Activated naive CD4-positive, alpha-beta T cell treated with anti-CD3 and anti-CD28 coated beads, Interleukin-2, amount 50 U/mL, for 24 hours (primary cell): Measurements from ENCODE around the gene PRG3.
"Not testable (repeated sequence)": the region's sequence is repeated elsewhere in the genome, so short reads cannot be mapped to it uniquely, and the experiment has no call there.

Source experiments
- H3K27ac Mint-ChIP-seq: one replicate; pipeline ENCODE4 v1.8.0; 2021; ENCODE audit warnings: mild to moderate bottlenecking, mixed read lengths
- H3K27me3 Mint-ChIP-seq: one replicate; pipeline ENCODE4 v1.8.0; 2021; ENCODE audit warnings: mixed read lengths
- H3K36me3 Mint-ChIP-seq: one replicate; pipeline ENCODE4 v1.8.0; 2021; ENCODE audit warnings: mixed read lengths
- H3K4me1 Mint-ChIP-seq: one replicate; pipeline ENCODE4 v1.8.0; 2021; ENCODE audit warnings: mixed read lengths
- H3K4me3 Mint-ChIP-seq: one replicate; pipeline ENCODE4 v1.8.0; 2021; ENCODE audit warnings: mild to moderate bottlenecking, mixed read lengths
- H3K9me3 Mint-ChIP-seq: one replicate; pipeline ENCODE4 v1.8.0; 2021; ENCODE audit warnings: mixed read lengths

Gene PRG3

DNA sequence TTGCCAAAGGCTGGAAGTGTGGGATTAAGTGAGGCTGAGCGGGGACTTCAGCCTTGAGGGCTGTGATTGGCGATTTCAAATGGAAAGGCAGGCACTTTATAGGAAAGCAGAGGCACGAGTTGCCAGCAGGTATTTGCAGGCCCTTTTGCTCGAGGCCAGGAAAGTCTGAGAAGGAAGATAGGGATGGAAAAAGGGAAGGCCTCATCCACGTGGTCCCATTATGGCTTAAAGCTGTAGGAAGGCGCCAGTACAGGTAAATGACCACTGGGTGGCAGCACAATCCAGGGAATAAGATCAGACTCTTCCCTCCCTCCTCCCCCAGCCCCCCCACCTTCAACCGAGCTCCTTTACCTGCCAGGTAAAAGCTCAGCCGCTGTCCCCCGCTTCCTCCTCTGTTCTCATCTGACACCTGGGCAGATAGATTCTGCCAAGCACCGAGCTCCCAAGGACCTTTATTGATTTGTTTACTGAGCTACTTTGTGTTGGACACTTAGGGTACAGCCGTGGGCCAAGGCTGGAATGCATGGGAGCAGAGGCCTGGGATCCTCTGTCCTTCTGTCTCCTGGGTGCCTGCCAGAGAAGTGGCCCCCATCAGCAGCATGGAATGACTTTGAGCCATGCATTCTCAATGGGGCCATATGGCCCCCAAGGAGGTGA, 35.3 kb downstream of the PRG3 start:
- peaks cover 8% of the 10 kb centered on the region for H3K4me1 Mint-ChIP-seq
- H3K4me3 Mint-ChIP-seq: no peak overlapping the region
- H3K27me3 Mint-ChIP-seq: no peaks in the 10 kb centered on the region
- H3K9me3 Mint-ChIP-seq: no peaks in the 10 kb centered on the region
- no peaks in the 10 kb centered on the region for H3K36me3 Mint-ChIP-seq
- peak overlapping the region; percentile 72 for H3K27ac Mint-ChIP-seq

DNA sequence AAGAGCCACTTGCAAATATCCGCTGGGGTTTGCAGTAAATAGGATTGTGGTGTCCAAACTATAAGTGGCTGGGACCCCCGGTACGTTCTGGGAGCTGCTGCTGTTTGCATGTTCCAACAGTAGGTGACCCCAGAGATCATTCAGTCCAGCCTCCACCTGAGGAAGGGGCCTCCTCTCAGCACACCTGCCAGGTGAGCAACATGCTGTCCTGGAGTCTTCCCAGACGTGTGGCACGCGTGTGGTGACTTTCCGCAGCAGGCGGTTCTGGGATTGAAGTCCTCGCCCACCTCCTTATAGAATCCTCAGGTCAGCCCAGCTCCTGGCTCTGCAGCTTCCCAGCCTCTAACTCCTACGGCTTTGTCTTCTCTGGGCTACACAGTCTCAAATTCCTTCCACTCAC, 36.1 kb downstream of the PRG3 start:
- H3K36me3 Mint-ChIP-seq: no peaks in the 10 kb centered on the region
- H3K4me3 Mint-ChIP-seq: no peak overlapping the region
- H3K9me3 Mint-ChIP-seq: no peaks in the 10 kb centered on the region

DNA sequence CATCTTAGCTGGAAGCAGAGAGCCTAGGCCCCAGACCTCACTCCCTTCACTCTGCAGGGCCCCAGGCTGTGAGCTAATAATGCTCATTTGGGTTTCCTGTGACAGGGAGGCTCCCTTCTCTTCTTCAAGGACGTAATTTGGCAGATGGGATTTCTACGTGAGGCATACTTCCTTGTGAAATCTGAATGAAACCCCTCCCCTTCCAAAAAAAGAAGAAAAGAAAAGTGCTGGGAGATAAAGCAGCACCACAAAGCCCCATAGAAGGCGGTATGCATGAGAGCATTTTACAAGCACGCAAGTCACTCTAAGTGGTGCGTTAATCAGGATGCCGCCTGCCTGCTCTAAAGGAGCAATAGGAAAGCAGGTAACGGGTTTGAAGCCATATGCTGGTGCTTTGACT, 37.1 kb downstream of the PRG3 start:
- Mint-ChIP-seq H3K9me3 (no peaks in the 10 kb centered on the region), H3K4me3 (no peak overlapping the region), H3K36me3 (no peaks in the 10 kb centered on the region), H3K27me3 (no peaks in the 10 kb centered on the region), H3K4me1 (peaks cover 3% of the 10 kb centered on the region), H3K27ac (no peak overlapping the region)

More for the DNA sequence above, 36.1 kb downstream of the PRG3 start:
- H3K4me1 Mint-ChIP-seq: peaks cover 4% of the 10 kb centered on the region
- no peak overlapping the region for H3K27ac Mint-ChIP-seq
- H3K27me3 Mint-ChIP-seq: no peaks in the 10 kb centered on the region

DNA sequence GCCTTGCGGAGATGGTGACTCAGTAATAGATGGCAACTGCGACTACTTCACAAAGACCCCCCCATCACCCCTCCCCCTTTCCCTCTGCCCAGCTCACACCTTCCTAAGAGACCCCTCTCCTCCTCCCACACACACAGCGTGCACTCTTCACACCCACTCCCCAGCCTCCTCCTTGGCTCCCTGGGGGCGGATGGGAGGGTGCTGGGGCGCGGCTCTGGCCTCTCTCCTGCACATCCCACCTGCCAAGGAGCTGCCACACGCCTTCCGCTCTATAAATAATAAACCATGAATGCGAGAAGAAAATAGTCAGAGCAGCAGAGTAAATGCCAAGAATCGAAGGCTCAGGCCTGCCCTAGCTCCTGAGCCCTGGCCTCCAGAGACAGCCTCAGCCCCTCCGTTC, 38.2 kb downstream of the PRG3 start:
- Mint-ChIP-seq H3K27me3 (no peaks in the 10 kb centered on the region), H3K9me3 (no peaks in the 10 kb centered on the region), H3K4me3 (no peak overlapping the region), H3K36me3 (no peaks in the 10 kb centered on the region), H3K4me1 (peaks cover 3% of the 10 kb centered on the region), H3K27ac (no peak overlapping the region)

DNA sequence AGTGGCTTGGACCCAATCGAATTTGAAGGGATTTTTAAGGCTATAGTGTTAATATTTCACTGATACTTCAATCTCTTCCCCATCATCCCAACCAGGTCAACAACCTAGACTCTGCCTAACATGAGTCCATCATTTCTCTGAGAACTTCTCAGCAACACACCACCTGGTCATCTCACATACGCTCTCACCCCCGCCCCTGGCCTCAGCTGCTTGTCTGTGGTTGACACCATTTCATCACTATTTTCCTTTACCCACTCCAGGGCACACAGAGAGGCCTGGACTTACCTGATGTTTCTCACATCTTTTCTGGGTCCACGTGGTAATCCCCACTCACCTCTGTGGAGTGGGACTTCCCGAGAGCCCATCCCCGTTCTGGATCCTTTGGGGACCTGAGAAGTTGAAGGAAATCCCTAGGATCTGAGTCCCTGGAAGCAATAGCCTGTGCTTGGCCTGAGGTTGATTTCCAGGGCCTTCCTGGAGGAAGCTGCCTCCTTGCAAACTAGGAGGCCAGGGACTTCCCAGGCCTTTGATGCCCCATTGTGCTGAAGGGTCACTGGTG, 39.6 kb downstream of the PRG3 start:
- Mint-ChIP-seq H3K27ac (no peak overlapping the region), H3K4me3 (no peak overlapping the region), H3K4me1 (peaks cover 8% of the 10 kb centered on the region), H3K9me3 (no peaks in the 10 kb centered on the region), H3K36me3 (no peaks in the 10 kb centered on the region), H3K27me3 (no peaks in the 10 kb centered on the region)

DNA sequence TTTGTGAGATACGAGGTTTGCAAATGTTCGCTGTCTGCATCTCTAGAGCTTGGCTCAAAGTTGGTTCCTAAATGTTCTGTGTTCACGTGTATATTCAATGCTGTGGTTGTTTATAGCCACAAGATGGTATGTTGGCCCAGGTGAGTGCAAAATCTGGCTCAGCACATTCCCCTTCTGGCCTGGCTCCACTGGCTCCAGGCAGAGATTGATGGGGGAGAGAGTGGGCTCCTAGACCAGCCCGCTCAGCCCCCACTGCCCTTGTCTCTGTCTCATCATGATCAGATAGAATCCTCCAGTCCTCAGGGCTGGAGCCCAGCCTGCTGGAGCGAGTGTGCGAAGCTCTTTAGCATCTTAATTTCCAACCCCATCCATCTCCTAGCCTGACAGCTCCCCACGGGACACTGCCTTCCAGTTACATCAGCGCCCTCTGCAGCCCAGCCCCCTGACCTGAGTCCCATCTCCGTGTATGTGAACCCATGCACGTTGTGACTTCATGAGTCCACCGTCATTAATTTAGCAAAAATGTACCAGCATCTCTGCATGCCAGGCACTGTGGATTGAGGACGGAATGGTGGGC, 40.8 kb downstream of the PRG3 start:
- Mint-ChIP-seq H3K27me3 (no peaks in the 10 kb centered on the region), H3K9me3 (no peaks in the 10 kb centered on the region), H3K4me3 (no peak overlapping the region), H3K27ac (no peak overlapping the region), H3K4me1 (peaks cover 12% of the 10 kb centered on the region), H3K36me3 (no peaks in the 10 kb centered on the region)

DNA sequence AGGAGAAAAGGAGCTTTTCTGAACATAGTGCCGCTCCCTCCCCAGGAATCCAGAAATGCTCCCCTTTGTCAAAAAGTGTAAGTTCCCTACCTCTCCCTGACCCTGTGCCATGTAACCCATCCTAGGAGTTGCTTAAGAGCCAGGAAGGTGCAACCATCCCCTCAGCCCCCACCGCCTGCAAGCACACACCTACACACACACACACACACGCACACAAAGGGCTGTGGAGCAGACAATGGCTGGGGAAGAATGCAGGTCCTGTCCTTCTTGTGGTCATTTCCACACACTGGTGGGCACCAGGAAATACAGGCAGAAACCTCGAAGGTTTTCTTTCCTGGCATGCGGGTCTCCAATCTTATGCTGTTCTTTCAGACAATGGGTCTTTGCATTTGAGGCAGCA, 41.6 kb downstream of the PRG3 start:
- H3K27me3 Mint-ChIP-seq: no peaks in the 10 kb centered on the region
- H3K27ac Mint-ChIP-seq: no peak overlapping the region
- H3K36me3 Mint-ChIP-seq: peaks cover 7% of the 10 kb centered on the region
- H3K4me1 Mint-ChIP-seq: peaks cover 19% of the 10 kb centered on the region
- no peak overlapping the region for H3K4me3 Mint-ChIP-seq
- no peaks in the 10 kb centered on the region for H3K9me3 Mint-ChIP-seq

DNA sequence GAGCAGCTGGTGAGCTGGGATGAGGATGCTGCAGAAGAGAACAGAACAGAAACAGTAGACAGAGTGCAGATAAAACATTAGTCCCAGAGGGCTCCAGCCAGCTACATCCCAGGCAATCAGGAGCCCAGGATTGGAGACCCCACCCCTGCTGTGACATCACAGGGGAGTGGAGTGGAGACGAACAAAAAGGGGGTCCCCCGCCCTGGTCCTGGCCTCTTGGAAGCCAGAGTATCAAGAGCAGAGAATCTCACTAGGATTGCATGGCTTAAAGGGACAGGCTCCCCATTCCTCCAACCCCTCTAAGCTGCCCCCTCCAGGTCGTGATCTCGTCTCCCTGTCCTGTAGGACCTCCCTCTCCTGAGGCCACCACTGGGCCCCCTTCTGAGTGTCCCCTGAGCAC, 42.8 kb downstream of the PRG3 start, which contains the start of gene P2RX3:
TSS of gene P2RX3 (plus strand) at position 211 of the 400 bp plus-strand sequence. CDS start 199 bp downstream, outside the sequence.
- no peaks in the 10 kb centered on the region for H3K27me3 Mint-ChIP-seq
- peaks cover 31% of the 10 kb centered on the region for H3K4me1 Mint-ChIP-seq
- no peak within 1 kb of the TSS for H3K4me3 Mint-ChIP-seq
- H3K9me3 Mint-ChIP-seq: no peaks in the 10 kb centered on the region
- peak within 1 kb of the TSS; percentile 3 for H3K27ac Mint-ChIP-seq
- H3K36me3 Mint-ChIP-seq: peaks cover 13% of the 10 kb centered on the region

DNA sequence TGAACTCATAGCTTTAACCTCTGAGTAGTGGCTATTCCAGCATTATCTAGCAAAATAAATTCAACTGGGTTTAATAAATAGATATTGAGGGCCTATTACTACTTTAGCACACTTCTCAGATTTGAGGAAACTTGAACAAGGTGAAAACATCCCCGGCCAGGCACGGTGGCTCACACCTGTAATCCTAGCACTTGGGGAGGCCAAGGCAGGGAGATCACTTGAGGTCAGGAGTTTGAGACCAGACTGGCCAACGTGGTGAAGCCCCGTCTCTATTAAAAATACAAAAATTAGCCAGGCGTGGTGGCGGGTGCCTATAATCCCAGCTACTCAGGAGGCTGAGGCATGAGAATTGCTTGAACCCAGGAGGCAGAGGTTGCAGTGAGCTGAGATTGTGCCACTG, 44.1 kb downstream of the PRG3 start:
- peak overlapping the region; percentile 93 for H3K4me3 Mint-ChIP-seq
- H3K27me3 Mint-ChIP-seq, H3K9me3 Mint-ChIP-seq: not testable (repeated sequence)
- peaks cover 34% of the 10 kb centered on the region for H3K4me1 Mint-ChIP-seq
- peak overlapping the region; percentile 100 for H3K27ac Mint-ChIP-seq
- peaks cover 14% of the 10 kb centered on the region for H3K36me3 Mint-ChIP-seq

DNA sequence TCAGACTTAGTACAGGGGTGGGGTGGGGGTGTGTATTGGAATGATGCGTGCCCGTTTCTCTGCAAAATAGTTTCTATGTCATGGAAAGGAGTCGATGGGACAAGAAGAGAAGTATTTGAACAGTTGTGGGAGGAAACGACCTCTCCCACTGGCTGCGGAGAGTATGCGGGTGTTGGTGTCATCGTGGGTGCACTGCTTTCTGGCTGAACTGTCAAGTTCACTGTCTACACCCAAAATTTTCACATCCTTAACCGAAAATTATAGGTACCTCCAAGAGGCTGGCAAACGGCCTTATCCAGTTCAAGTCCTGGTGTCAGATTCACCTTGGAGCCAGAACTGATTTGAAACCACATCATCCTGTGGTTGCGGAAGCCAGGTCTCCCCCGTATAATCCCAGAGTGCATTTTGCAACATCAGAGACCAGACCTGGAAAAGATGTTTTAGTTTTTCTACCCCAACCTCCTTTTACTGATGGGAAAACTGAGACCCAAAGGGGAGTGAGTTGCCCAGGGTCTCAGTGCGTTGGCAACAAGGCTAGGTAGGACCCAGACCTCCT, 44.8 kb downstream of the PRG3 start:
- no peaks in the 10 kb centered on the region for H3K27me3 Mint-ChIP-seq
- no peaks in the 10 kb centered on the region for H3K9me3 Mint-ChIP-seq
- peaks cover 16% of the 10 kb centered on the region for H3K36me3 Mint-ChIP-seq
- H3K27ac Mint-ChIP-seq: peak overlapping the region; percentile 100
- peak overlapping the region; percentile 93 for H3K4me3 Mint-ChIP-seq
- H3K4me1 Mint-ChIP-seq: peaks cover 34% of the 10 kb centered on the region

DNA sequence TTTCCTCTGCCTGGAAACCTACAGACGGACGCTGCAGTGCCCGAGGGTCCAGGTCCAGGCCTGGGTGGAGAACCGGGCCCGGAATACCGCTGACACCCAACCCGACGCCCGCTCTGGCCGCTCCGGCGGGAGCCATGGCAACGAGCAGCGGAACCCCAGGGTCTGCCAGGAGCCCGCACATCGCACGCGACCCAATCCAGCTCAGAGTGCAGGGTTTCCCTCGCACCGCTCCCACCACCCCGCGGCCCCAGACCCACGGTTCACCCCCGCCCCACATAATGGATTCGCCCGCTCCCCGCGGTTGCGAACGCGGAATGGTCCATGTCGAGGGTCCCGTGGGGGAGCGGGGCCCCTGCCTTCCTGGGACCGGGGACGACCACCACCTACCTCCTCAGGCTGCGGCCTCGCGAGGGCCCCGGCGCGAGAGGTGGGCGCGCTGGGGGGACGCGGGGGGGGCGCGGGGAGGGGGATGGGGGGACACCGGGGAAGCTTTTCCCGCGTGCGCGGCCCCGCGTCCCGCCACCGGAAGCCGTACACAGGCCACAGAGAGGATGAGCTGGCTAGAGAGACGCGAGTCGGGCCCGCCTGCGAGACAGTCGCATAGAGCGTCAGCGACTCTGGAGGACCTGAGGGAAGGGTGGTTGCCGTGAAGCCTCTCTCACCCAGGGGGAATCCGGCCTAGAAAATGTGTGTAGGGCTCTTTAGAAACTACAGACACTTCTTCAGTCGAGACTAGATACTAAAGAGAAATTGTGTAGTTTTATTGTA, 45.4 kb downstream of the PRG3 start, which contains the start of gene SSRP1:
TSS of gene SSRP1 (minus strand) at position 550 of the 768 bp plus-strand sequence. CDS start 771 bp downstream, outside the sequence.
- peaks cover 16% of the 10 kb centered on the region for H3K36me3 Mint-ChIP-seq
- peaks cover 38% of the 10 kb centered on the region for H3K4me1 Mint-ChIP-seq
- H3K9me3 Mint-ChIP-seq: no peaks in the 10 kb centered on the region
- peak within 1 kb of the TSS; percentile 93 for H3K4me3 Mint-ChIP-seq
- H3K27ac Mint-ChIP-seq: peak within 1 kb of the TSS; percentile 100
- H3K27me3 Mint-ChIP-seq: no peaks in the 10 kb centered on the region

DNA sequence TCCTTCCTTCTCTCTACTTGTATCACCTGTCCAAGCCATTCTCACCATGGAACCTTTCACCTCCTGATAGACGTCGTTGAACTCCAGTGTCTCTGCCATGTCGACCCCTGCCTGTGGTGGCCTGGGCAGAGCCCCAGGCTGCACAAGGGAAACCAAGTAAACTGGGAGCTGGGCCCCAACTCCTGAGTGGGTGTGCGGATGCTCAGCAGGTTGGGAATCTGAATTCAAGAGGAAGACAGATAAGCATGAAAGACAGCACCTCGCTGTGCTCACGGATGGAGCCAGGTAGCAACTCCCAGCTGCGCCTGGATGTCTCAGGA, 46.0 kb downstream of the PRG3 start:
- Mint-ChIP-seq H3K4me3 (peak overlapping the region; percentile 93), H3K27ac (peak overlapping the region; percentile 95), H3K27me3 (no peaks in the 10 kb centered on the region), H3K9me3 (no peaks in the 10 kb centered on the region), H3K4me1 (peaks cover 43% of the 10 kb centered on the region), H3K36me3 (peaks cover 22% of the 10 kb centered on the region)

DNA sequence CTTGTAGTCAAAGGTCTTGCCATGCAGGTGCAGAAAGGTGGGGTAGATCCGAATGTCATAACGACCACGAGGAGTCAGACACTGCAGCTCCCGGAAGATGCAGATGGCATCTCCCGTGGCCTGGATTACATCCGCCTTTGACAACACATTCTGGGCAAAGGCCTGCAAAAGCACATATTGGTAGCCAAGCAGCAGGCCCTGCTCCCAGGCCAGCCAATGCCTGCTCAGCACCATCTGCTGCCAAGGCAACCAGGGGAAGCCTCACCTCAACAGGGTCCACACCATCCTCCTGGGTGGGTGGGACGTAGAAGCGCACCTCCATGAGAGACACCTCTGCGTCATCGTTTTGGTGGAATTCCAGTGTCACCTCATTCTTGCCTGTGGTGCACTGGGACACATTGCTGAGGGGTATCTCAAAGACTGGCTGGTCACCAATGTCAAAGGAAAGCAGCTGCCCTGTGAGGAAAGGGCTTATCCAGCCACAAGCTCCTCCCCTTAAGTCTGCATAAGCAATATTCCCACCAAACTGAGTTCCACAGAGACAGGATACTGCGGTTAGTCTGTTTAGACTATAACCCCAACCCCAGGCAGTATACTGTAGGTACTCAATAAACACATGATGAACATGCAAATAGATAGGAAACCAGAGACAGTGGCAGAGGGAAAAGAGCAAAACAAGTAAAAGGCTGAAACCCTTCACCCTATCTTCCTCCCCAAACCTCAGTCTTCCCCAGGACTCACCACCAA, 48.1 kb downstream of the PRG3 start:
- H3K4me3 Mint-ChIP-seq: peak overlapping the region; percentile 52
- H3K4me1 Mint-ChIP-seq: peaks cover 58% of the 10 kb centered on the region
- H3K27ac Mint-ChIP-seq: no peak overlapping the region
- no peaks in the 10 kb centered on the region for H3K27me3 Mint-ChIP-seq
- peaks cover 35% of the 10 kb centered on the region for H3K36me3 Mint-ChIP-seq
- H3K9me3 Mint-ChIP-seq: no peaks in the 10 kb centered on the region

DNA sequence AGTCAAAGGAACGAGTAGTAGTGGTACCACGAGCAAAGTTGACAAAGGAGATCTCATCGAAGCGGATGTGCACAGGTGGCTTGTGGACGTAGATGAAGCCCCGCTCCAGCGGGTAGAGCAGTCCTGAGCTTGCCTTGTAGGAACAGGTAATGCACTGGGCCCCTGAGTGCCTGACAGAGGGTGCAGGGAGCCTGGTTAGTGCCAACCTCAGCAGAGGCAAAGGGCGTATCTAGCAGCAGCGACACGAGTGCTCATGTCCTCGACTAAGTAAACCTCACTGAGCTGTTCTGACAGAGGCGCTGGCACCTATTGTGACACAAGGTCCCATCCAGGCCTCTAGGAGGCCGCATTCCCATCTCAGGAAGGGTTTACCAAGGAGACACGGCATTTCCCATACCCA, 49.2 kb downstream of the PRG3 start:
- no peak overlapping the region for H3K27ac Mint-ChIP-seq

DNA sequence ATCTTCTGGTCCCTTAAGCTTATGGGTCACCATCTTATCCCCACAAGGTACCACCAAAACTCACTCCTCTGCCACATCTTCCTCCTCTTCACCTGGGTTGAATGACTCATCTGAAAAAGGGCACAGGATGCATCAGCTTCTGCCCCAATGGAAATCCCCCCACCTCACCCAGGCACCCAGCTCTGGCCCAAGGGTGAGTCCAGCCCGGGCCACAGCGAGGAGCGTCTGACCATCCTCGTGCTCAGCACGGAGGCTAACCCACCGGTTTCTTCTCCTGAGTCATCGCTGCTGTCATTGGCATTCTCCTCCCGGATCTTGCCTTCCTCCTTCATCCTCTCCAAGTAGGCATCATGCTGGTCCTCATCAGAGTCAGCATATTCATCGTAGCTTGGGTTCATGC, 50.9 kb downstream of the PRG3 start:
- peaks cover 63% of the 10 kb centered on the region for H3K4me1 Mint-ChIP-seq
- H3K9me3 Mint-ChIP-seq: no peaks in the 10 kb centered on the region
- peaks cover 51% of the 10 kb centered on the region for H3K36me3 Mint-ChIP-seq
- peak overlapping the region; percentile 94 for H3K27ac Mint-ChIP-seq
- H3K27me3 Mint-ChIP-seq: no peaks in the 10 kb centered on the region
- peak overlapping the region; percentile 40 for H3K4me3 Mint-ChIP-seq

More for the DNA sequence above, 49.2 kb downstream of the PRG3 start:
- H3K36me3 Mint-ChIP-seq: peaks cover 44% of the 10 kb centered on the region
- no peaks in the 10 kb centered on the region for H3K9me3 Mint-ChIP-seq
- peaks cover 60% of the 10 kb centered on the region for H3K4me1 Mint-ChIP-seq
- H3K4me3 Mint-ChIP-seq: no peak overlapping the region
- no peaks in the 10 kb centered on the region for H3K27me3 Mint-ChIP-seq
